Small intestine (tissue), 7 donors: ENCODE data around the gene GRAMD2A. TPM values are rescaled to one million over a fixed set of nuclear protein-coding genes. Genes with fewer than 3 reads are reported as not detected.

Experiments used
- DNase-seq, 2 donors: peaks; one replicate each; pipeline versions ENCODE4 v3.0.0 to v3.0.0-alpha.2; 2013
- FAIRE-seq: peaks from 2 replicates; lab custom pipeline; 2012; peaks lifted over from hg19 to GRCh38; lab: Jason Lieb, UNC
- H3K27ac ChIP-seq, 3 donors: one replicate each; pipeline ENCODE4 v1.5.1; 2013; ENCODE audit warnings: low read length in 2 of 3, mild to moderate bottlenecking in 2 of 3, control low read depth in 1 of 3, inconsistent platforms in 1 of 3, low read depth in 1 of 3, moderate library complexity in 1 of 3
- H3K27me3 ChIP-seq, 3 donors: one replicate each; pipeline ENCODE4 v1.6.1; 2013; ENCODE audit warnings: low read length in 3 of 3, inconsistent platforms in 1 of 3; ENCODE audit not compliant: control insufficient read depth in 3 of 3, insufficient read depth in 3 of 3
- H3K36me3 ChIP-seq, 3 donors: one replicate each; pipeline ENCODE4 v1.6.1; 2013; ENCODE audit warnings: low read length in 3 of 3, inconsistent platforms in 1 of 3, low read depth in 1 of 3, mild to moderate bottlenecking in 1 of 3, moderate library complexity in 1 of 3; ENCODE audit not compliant: control insufficient read depth in 3 of 3, insufficient read depth in 2 of 3
- H3K4me1 ChIP-seq, 3 donors: one replicate each; pipeline ENCODE4 v1.6.1; 2013; ENCODE audit warnings: low read length in 2 of 3, inconsistent platforms in 1 of 3, low read depth in 1 of 3, mild to moderate bottlenecking in 1 of 3, moderate library complexity in 1 of 3; ENCODE audit not compliant: control insufficient read depth in 3 of 3, insufficient read depth in 2 of 3
- H3K4me3 ChIP-seq, 3 donors: one replicate each; pipeline ENCODE4 v1.5.1; 2013; ENCODE audit warnings: low read length in 3 of 3, control low read depth in 1 of 3, inconsistent platforms in 1 of 3, low read depth in 1 of 3, mild to moderate bottlenecking in 1 of 3, moderate library complexity in 1 of 3
- H3K9me3 ChIP-seq, 2 donors: one replicate each; pipeline ENCODE4 v1.6.1; 2013; ENCODE audit warnings: low read depth in 1 of 2, low read length in 1 of 2; ENCODE audit not compliant: control insufficient read depth in 2 of 2, insufficient read depth in 1 of 2
- WGBS, 3 donors: extraction: QIAGEN DNeasy Blood & Tissue Kit; methylation state at CpG; one replicate each; pipeline ENCODE4 v1.1.7; 2013; 5-methylcytosine and 5-hydroxymethylcytosine counted together
- polyA plus RNA-seq, 4 donors: library from polyadenylated mRNA; stranded (reverse) in 3 of 4; unstranded in 1 of 4; fragments of 200-250 nt in 3 of 4; fragments of 120-200 nt in 1 of 4; gene quantifications; one replicate each; pipeline versions ENCODE4 v1.2.1 to v1.2.3, GENCODE V29; 2013
- donor health status: healthy with polysubstance abuse.
- donor health status: control.
- donor health status: control.
- donor health status: Bipolar disorder and iron deficiency.
- donor health status: healthy.

The GRAMD2A gene
- polyA plus RNA-seq, 4 donors, result 0.67 to 10.1 (median 4.2) TPM

DNA sequence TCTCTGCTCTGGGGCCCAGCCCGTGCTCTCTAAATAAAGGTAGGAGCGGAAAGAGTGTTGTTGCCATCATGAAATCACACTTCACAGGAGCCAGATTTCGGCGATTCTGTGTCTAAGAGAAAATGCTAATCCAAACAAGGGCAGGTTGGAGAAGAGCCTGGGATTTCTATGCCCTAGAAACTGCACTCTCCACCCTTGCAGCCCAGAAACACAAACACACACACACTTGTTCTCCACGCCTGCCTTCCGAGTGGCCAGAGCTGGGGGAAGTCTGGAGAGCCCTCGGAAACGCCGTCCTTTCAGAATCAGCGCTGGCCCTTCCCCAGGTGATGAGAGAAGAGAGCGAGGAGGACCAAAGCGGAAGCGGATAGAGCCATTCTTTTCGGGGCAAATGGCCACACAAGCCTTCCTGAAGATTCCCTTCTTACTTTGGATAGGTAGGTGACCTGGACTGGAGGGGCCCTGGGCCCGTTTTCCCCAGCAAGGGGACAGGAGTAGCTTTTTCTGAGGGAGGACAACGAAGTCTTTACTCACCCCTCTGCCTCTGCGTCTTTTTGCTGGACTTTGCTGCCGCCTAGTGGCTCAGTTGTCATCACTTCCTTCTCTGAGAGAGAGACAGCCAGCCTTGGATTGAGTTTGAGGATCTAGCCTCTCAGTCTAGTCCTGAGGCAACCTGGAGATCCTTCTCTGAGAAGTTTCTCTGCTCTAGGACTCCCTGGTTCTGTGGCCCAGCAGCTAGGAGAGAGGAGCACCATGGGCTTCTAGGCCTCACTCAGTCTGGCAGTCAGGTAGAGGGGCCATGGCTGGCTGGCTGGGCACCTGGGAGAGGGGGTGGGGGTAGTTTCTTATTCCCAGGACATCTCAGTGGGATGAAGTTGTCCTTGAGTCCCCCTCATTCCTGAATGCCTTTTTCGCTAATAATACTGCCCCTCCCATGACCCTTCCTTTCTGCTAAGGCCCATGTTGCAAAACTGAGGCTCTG, 41.7 kb downstream of the GRAMD2A start:
- H3K4me3 ChIP-seq, result peak overlapping the region; percentile 16 to 47 (median 44)
- peak overlapping the region in 1 of 3 donors; percentile 71 for H3K27ac ChIP-seq
- peaks cover 0 to 5% (median 0%) of the 10 kb centered on the region in 3 donors for H3K36me3 ChIP-seq
- H3K4me1 ChIP-seq, result peaks cover 0 to 8% (median 2%) of the 10 kb centered on the region in 3 donors
- no peaks in the 10 kb centered on the region for H3K27me3 ChIP-seq
- DNase-seq (peak; percentile 91), FAIRE-seq (no peak)
- no peaks in the 10 kb centered on the region for H3K9me3 ChIP-seq
- WGBS, 3 donors, result 2 to 11% (median 6%) methylated on average over 19 of the region's 19 CpGs

DNA sequence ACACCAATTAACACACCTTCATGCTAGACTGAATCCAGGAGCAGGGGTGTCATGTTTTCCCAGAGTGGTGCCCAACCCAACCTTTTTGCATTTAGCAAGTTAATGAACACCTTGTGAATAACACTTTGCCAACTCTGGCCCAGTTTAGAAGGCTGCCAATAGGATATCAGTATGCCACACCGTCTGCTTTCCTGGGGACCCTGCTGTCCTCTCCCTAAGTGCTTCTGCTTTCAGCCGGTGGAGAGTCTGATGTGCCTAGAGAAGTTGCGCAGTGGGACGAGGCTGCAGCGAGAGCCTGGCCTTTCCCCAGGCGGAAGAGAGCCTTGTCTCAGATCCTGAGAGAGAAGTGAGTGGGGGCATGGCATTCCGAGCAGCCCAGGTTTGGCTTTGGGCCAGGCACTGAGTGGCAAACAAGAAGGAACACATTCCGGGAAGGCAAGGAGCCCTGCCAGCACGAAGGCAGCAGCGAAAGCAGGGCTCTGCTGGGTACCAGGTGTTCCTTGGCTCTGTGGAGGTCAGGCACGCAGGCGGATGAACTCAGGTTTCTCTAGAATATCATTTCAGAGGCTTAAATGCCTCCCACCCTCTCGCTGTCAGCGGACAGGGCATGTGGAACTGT, 42.5 kb downstream of the GRAMD2A start:
- FAIRE-seq (no peak), DNase-seq (peak; percentile 57 to 75)
- H3K36me3 ChIP-seq, result no peaks in the 10 kb centered on the region
- no peaks in the 10 kb centered on the region for H3K9me3 ChIP-seq
- peak overlapping the region in 1 of 3 donors; percentile 71 for H3K27ac ChIP-seq
- WGBS, 3 donors, result 6 to 39% (median 24%) methylated on average over 14 of the region's 14 CpGs
- H3K4me3 ChIP-seq, result peak overlapping the region in 2 of 3 donors; percentile 44 to 47
- H3K4me1 ChIP-seq, result peaks cover 0 to 8% (median 2%) of the 10 kb centered on the region in 3 donors
- H3K27me3 ChIP-seq, result no peaks in the 10 kb centered on the region

DNA sequence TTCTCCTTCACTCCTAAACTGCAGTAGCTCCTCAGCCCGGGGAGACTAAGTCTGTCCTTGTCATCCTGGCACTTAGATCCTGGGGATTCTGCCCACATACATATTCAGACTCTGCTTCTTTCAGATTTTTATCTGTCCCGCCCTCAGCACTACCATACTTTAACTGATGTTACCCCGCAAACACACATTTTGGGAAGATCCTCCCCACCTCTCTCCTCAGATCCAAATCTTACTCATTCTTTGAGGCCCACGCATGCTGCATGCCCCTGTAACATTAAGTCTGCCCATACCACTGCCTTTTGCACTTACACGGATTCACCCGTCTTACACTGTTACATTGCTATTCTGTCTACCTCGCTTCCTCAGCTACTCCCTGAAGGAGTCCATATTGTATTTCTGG, 43.3 kb downstream of the GRAMD2A start:
- H3K9me3 ChIP-seq, result no peaks in the 10 kb centered on the region

DNA sequence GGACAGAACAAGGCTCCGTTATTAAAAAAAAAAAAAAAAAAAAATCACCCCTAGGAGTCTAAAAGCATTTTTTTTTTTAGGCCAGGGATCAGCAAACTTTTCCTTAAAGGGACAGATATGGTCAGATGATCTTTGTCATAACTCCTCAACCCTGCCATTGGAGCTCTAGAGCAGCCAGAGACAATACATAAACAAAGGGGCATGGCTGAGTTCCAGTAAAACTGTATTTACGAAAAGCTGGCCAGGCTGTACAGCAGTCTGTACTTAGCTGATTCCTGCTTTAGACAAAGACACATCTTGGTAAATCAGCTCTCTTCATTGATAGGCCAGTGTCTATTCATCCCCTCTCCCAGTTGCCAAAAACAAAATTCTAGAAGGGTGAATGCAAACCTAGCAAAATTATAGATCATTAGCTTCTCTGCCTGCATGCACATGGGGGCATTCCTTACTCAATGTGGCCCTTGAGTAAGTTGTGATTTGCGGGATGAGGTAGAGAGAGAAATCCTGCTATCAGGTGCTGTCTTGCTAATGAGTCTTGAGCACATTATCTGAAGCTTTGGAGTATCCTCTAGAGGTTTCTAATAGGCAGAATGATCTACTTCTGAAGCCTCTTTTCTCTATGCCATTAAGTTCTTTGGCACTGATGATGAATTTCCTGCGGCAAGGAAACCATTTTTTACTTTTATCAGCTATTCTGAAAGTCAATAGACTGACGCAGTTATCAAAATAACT, 44.2 kb downstream of the GRAMD2A start:
- Histone ChIP-seq H3K9me3 (no peaks in the 10 kb centered on the region), H3K27ac (no peak overlapping the region), H3K27me3 (no peaks in the 10 kb centered on the region), H3K4me3 (no peak overlapping the region), H3K4me1 (peaks cover 0 to 8% (median 2%) of the 10 kb centered on the region in 3 donors), H3K36me3 (no peaks in the 10 kb centered on the region)
- 64 to 87% (median 68%) methylated on average over 5 of the region's 5 CpGs for WGBS, 3 donors
- FAIRE-seq (no peak), DNase-seq (no peak)

More for the DNA sequence above, 43.3 kb downstream of the GRAMD2A start:
- WGBS, 3 donors, result 96% methylated on average over 7 of the region's 7 CpGs
- no peak overlapping the region for H3K27ac ChIP-seq
- no peaks in the 10 kb centered on the region for H3K27me3 ChIP-seq
- DNase-seq (no peak), FAIRE-seq (no peak)
- no peaks in the 10 kb centered on the region for H3K36me3 ChIP-seq
- H3K4me3 ChIP-seq, result no peak overlapping the region
- peaks cover 0 to 8% (median 2%) of the 10 kb centered on the region in 3 donors for H3K4me1 ChIP-seq

DNA sequence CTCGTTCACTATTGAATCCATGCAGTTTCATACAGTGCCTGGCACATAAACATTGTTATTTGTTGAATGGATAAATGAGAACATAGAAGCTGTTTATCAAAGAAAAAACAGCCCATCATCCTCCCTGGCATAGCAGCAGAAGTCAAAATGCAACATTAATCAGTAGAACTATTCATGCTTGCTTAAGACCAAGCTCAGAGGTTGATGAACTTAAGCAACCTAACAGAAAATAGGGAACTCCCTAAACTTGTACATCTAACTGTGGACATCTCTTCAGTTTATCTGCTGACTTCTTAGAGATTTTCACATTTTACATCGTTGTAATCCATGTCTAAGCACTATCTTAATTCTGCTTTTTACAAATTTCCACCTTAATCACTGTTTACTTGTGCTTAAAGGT, 50.2 kb downstream of the GRAMD2A start:
- Histone ChIP-seq H3K4me1 (no peaks in the 10 kb centered on the region), H3K27ac (no peak overlapping the region), H3K9me3 (no peaks in the 10 kb centered on the region), H3K4me3 (no peak overlapping the region), H3K36me3 (no peaks in the 10 kb centered on the region), H3K27me3 (no peaks in the 10 kb centered on the region)
- FAIRE-seq (no peak), DNase-seq (no peak)
- WGBS, 3 donors, result 73 to 89% (median 76%) methylated on average over 2 of the region's 2 CpGs

DNA sequence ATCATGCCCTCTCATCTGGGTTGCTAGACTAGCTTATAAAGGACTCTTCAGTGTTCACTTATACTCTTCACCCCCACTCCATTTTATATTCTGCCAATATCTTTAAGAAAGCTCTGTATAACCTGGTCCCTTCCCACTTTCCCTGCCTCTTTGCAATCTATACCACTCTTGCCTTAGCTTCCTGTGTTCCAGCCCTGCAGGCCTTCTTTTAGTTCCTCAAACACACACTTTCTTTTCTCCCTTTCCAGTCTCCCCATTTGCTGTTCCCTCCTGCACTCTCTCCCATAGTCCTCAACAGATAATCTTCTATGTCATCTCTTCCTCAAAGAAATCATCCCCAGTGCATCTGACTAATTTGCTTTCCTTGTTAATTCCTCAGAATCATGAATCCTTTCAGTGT, 50.7 kb downstream of the GRAMD2A start:
- DNase-seq (no peak), FAIRE-seq (no peak)
- no peaks in the 10 kb centered on the region for H3K4me1 ChIP-seq
- no peaks in the 10 kb centered on the region for H3K9me3 ChIP-seq
- no peak overlapping the region for H3K4me3 ChIP-seq
- H3K36me3 ChIP-seq, result no peaks in the 10 kb centered on the region
- no peaks in the 10 kb centered on the region for H3K27me3 ChIP-seq
- no peak overlapping the region for H3K27ac ChIP-seq

DNA sequence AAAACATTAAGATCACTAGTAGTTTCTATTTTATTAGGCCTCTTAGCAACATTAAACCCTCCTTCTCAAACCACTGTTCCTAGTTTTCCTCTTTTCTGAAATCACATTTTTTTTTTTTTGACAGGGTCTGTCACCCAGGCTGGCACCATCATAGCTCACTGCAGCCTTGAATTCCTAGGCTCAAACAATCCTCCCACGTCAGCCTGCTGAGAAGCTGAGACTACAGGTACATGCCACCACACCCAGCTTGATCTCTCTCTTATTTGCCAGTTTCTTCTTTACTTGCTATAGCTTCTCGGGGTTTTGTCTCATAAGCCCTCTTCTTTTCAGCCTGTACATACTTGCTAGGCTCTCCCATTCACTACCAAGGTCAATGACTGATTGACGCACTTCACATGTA, 51.4 kb downstream of the GRAMD2A start:
- H3K4me1 ChIP-seq, result peaks cover 0 to 2% (median 0%) of the 10 kb centered on the region in 3 donors
- H3K9me3 ChIP-seq, result no peaks in the 10 kb centered on the region
- WGBS, 3 donors, result 89 to 96% (median 93%) methylated on average over 3 of the region's 3 CpGs
- H3K4me3 ChIP-seq, result no peak overlapping the region
- FAIRE-seq, result no peak
- H3K36me3 ChIP-seq, result no peaks in the 10 kb centered on the region
- no peaks in the 10 kb centered on the region for H3K27me3 ChIP-seq
- DNase-seq, result no peak
- H3K27ac ChIP-seq, result no peak overlapping the region
